Esophagus squamous epithelium (tissue), 4 donors: ENCODE data around the gene LDLR.

Source experiments
- POLR2A ChIP-seq, 4 donors: fragments of 450-650 bp; IDR thresholded peaks; one replicate each; pipeline ENCODE4 v1.6.1; 2017; ENCODE audit warnings: antibody characterized with exemption in 4 of 4, mild to moderate bottlenecking in 4 of 4, moderate library complexity in 3 of 4
- TF ChIP-seq, protein P1 (sequence below), 6 experiments: fragments of 450-650 bp in 4 of 6; fragments of 200-600 bp in 2 of 6; sonication (generic) in 2 of 6; IDR thresholded peaks; one replicate each; pipeline ENCODE4 v1.5.1; 2016 to 2019; ENCODE audit warnings: antibody characterized with exemption in 6 of 6, mild to moderate bottlenecking in 4 of 6, moderate library complexity in 4 of 6

DNA sequence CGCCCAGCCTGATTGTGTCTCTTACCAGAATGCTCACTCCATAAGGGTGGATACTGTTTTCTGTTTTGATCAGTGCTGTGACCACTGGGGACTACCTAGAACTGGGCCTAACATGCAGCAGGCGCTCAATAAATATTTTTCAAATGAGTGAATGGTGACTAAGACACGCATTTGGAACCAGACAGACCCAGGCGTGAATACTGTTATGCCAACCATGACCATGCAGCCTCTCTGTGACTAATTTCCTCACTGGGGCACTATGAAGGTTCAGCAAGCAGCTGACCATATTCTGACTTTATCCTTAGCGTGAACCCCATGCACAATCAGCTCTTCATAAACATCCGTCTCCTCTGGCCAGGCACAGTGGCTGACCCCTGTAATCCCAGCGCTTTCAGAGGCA, 79.3 kb downstream of the LDLR start:
- TF ChIP-seq, protein P1, sequence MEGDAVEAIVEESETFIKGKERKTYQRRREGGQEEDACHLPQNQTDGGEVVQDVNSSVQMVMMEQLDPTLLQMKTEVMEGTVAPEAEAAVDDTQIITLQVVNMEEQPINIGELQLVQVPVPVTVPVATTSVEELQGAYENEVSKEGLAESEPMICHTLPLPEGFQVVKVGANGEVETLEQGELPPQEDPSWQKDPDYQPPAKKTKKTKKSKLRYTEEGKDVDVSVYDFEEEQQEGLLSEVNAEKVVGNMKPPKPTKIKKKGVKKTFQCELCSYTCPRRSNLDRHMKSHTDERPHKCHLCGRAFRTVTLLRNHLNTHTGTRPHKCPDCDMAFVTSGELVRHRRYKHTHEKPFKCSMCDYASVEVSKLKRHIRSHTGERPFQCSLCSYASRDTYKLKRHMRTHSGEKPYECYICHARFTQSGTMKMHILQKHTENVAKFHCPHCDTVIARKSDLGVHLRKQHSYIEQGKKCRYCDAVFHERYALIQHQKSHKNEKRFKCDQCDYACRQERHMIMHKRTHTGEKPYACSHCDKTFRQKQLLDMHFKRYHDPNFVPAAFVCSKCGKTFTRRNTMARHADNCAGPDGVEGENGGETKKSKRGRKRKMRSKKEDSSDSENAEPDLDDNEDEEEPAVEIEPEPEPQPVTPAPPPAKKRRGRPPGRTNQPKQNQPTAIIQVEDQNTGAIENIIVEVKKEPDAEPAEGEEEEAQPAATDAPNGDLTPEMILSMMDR (IDR thresholded peaks at IDR 0.05): no peak
- no peak for TF ChIP-seq POLR2A (IDR thresholded peaks at IDR 0.05)
